GM18505 (cell line): ENCODE data around the gene POLR2I.
A peak's percentile ranks its signal among the peaks of the same experiment; 100 is the strongest.
"Not testable (repeated sequence)": the region's sequence is repeated elsewhere in the genome, so short reads cannot be mapped to it uniquely, and the experiment has no call there.

ENCODE experiments used
- ATAC-seq: cut with Tn5 transposase; IDR thresholded peaks from one replicate; pipeline ENCODE4 v1.9.1; 2021; ENCODE audit not compliant: unreplicated experiment
- POLR2A ChIP-seq: IDR thresholded peaks from 4 replicates; pipeline ENCODE4 v1.6.1; 2011; ENCODE audit warnings: borderline replicate concordance; ENCODE audit not compliant: insufficient read depth, insufficient read length; ENCODE audit errors: extremely low read depth

POLR2I gene

DNA sequence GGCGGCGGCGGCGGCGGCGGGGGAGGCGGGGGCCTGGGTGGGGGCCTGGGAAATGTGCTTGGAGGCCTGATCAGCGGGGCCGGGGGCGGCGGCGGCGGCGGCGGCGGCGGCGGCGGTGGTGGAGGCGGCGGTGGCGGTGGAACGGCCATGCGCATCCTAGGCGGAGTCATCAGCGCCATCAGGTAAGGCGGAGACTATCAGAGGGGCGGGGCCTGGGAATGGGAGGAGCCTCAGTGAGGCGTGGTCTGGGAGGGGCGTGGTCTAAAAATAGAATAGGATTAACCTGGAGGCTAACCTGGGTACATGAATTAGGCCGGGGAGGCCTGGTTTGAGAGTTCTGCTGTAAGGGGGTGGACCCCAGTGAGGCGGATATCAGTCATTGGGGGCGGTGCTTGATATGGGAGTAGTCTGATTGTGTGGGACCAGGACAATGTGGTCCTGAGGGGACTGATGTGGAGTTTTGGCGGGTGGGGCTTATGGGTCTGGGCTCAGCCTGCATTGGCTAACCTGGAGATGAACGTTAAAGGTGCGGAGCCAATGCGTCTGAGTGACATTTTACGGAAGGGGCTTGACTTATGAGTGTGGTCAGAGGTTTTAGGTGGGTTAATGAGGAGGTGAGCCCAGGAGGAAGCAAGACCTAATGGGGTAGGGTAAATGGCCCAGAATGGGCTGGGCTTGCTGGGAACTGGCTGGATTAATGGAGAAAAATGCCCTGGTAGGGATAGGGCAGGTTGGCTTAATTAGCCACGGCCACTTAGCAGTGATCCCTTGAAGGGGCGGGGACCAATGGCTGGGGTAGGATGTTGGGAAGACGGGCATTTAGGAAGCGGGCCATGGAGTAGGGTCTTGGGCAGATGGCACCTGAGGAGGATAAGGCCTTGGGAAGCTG, 26.6 kb upstream of the POLR2I start:
- no peak for TF ChIP-seq POLR2A
- peak; percentile 38 for ATAC-seq

DNA sequence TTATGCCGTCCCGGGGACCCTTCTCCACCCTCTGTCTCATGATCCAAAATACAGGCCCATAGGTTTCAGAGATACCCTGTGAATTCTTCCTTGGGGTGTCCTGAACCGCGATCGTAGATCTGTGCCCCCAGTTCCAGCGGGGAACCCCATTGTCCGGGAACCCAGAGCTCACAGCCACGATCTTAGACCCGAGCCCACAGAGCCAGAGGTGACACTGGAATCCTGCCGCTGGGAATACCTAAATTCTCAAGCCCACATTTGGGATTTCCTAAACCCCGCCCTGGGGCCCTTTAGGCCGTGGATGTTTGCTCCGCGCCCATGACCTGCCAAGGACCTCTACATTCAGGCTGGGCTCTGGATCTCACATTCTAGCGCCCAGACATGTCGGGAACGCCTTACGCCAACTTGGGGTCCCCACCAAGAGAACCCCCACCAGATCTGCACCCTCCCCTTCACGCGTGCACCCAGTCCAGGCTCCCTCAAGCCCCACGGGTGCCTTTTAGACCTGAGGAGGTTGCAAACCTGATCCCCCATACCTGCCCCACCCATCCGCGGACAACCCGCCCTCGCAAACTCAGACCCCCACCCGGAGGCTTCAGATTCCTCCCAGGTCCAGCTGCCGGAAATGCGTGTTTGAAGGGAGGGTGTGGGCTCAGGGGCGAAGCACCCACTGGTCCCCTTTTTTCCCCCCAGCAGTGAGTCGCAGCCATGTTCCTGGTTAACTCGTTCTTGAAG, 25.8 kb upstream of the POLR2I start:
- TF ChIP-seq POLR2A: no peak
- peak; percentile 1 for ATAC-seq

DNA sequence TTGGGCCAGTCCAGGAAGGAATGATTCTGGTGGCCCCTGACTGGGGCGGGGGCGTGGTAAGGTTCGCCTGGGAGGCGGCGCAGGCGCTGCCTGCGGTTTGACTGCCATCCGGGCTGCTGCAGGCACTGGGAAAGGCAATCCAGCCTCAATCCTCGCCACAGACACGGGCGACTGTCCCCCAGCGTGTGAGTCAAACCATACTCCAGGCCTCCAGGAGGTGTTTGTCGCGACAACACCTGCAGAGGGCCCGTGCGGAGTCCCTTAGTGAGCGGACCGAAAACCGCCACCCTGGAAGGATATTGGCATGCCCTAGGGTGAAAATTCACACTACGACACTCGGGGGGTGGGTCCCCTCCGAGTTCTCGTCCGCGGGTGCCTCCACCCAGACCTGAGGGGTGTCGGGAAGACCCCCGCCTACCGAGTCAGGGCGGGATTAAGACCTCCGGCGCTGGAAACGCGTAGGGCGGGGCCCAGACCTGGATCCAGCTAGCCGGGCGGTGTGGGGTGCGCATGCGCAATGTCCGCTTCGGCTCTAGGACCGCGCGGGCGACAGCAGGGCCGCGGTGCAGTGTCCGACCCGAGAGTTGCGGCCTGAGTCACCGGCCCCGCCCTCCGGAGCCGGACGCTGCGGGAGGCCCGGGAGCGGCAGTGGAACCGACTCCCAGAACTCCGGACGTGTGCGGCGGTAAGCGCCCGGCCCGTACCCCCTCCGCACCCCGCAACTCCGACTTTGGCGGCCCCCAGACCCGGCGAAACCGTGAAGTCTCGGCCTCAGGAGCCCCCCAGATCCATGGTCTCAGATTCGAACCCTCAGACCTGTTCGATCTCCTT, 25.0 kb upstream of the POLR2I start, which contains the start of gene CAPNS1:
Gene CAPNS1 (plus strand): TSS at position 594 of the 831 bp plus-strand sequence. CDS start 946 bp downstream, outside the sequence.
- peak; percentile 91 for TF ChIP-seq POLR2A

DNA sequence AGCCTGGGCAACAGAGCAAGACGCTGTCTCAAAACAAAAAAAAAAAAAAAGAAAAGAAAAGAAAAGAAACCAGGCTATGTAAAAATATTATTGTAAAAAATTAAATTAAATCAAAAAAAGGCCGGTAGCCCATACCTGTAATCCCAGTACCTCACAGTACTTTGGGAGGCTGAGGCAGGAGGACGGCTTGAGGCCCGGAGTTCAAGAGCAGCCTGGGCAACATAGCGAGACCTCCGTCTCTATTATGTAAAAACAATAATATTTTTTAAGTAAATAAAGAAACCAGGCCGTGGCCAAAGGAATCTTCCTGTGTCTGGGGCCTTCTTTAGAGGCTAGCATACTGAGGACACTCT, 24.4 kb upstream of the POLR2I start:
- no peak for ATAC-seq

More for the DNA sequence above, 25.0 kb upstream of the POLR2I start, which contains the start of gene CAPNS1:
- peak; percentile 89 for ATAC-seq

DNA sequence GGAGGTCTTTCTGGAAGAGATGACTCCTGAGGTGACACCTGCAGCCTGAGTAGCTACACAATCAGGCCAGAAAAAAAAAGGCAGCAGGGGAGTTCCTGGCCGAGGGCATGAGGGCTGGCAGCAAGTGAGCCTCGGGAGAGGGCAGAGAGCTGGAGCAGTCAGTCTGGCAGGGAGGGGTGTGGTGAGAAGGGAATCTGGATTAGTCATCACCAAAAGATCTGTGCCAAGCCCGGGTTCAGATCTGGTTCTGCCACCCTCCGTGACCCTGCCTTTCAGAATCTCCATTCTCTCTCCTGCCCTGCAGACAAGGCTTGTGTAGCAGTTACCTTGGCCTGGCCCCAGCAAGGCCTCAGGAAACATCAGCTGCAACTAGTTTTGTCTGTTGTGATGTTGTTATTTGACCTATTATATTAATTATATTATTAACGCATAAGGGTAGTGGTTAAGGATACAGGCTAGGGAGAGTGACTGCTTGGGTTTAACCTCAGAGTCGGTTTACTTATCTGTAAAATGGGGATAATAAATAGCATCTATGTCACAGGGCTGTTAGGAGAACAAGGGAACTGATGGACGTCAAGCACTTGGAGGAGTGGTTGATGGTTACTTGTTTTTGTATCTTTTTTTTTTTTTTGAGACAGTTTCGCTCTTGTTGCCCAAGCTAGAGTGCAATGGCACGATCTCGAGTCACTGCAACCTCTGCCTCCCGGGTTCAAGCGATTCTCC, 22.4 kb upstream of the POLR2I start:
- no peak for TF ChIP-seq POLR2A
- ATAC-seq: no peak

More for the DNA sequence above, 24.4 kb upstream of the POLR2I start:
- no peak for TF ChIP-seq POLR2A

DNA sequence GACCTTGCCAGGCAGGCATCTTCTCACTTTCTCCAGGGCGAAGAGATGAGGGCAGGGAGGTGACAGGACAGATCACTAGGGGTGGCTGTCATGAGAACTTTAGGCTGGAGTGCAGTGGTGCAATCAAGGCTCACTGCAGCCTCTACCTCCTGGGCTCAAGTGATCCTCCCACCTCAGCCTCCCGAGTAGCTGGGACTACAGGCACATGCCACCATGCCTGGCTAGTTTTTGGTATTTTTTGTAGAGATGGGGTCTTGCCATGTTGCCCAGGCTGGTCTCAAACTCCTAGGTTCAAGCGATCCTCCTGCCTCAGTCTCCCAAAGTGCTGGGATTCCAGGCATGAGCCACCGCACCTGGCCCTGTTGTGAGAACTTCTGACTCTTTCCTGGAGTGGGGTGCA, 20.2 kb upstream of the POLR2I start:
- ATAC-seq: not testable (repeated sequence)

DNA sequence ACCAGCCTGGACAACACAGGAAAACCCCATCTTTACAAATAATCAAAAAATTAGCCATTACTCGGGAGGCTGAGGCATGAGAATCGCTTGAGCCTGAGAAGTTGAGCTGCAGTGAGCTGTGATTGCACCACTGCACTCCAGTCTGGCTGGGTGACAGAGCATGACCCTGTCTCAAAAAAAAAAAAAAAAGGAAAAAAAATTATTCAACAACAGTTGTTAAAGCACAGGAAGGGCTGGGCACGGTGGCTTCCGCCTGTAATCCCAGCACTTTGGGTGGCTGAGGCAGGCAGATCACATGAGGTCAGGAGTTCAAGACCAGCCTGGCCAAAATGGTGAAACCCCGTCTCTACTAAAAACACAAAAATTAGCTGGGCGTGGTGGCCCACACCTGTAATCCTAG, 16.5 kb upstream of the POLR2I start:
- ATAC-seq: not testable (repeated sequence)

DNA sequence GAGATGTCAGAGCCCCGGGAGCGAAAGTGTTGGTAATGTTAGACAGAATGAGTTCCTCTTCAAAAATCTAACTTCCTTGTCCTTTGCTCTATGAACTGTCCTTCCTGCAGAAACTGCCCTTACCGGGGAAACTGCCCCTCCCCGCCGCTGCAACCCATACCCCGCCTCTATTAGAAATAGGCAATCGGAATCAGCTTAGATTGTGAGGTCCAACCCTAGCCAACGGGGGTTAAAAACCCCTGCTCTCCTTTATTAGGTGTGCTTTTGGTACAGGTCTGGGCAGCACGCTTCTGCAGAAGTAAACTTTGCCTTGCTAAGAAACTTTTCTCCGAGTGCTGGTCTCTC, 13.7 kb upstream of the POLR2I start:
- no peak for TF ChIP-seq POLR2A
- no peak for ATAC-seq

DNA sequence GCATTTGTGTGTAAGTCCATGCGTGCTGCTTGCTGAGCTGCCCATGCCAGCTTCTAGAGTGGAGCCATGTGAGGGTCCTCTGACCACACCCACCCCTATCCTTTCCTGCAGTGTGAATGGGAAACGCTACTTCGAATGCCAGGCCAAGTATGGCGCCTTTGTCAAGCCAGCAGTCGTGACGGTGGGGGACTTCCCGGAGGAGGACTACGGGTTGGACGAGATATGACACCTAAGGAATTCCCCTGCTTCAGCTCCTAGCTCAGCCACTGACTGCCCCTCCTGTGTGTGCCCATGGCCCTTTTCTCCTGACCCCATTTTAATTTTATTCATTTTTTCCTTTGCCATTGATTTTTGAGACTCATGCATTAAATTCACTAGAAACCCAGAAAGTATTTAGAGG, 10.9 kb upstream of the POLR2I start:
- TF ChIP-seq POLR2A: no peak
- no peak for ATAC-seq

DNA sequence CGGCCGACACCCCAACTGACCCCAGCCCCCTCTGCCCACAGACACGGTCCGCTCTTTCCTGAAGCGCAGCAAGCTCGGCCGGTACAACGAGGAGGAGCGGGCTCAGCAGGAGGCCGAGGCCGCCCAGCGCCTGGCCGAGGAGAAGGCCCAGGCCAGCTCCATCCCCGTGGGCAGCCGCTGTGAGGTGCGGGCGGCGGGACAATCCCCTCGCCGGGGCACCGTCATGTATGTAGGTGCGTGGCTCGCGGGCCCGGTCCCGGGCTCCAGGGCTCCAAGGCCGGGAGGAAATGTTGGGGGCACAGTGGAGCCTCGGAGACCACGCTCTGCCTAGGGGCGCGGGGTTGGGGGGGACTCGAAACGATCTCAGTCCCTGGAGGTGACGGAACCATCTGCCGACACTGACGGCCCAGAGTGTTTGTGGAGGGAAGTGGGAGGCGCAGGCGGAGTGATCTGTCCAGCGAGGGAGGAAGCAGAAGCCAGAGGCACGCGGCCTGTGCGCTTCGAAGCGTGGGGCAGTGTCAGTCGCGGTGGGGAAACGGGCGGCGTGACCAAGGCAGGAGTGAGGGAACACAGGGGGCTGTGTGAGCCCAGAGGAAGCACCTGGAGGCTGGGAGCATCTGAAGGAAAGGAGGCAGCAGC, 6.9 kb upstream of the POLR2I start:
- no peak for TF ChIP-seq POLR2A
- no peak for ATAC-seq

DNA sequence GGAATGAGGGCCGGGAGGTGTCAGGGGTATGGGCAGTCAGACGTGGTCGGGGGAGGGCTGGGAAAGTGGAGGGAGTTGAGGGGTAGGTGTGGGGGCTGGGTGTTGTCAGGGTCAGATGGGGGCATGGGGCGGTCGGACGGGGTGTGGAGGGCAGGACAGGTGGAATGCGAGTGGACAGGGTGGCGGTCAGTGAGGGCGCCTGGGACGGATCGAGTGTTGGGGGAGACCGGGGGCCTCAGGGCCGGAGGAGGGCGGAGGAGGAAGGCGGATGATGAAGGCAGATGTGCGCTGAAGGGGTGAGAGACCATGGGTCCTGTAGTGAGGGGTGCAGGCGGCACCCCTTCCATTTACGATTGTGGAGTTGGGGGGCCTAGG, 6.3 kb upstream of the POLR2I start:
- TF ChIP-seq POLR2A: no peak
- ATAC-seq: no peak

DNA sequence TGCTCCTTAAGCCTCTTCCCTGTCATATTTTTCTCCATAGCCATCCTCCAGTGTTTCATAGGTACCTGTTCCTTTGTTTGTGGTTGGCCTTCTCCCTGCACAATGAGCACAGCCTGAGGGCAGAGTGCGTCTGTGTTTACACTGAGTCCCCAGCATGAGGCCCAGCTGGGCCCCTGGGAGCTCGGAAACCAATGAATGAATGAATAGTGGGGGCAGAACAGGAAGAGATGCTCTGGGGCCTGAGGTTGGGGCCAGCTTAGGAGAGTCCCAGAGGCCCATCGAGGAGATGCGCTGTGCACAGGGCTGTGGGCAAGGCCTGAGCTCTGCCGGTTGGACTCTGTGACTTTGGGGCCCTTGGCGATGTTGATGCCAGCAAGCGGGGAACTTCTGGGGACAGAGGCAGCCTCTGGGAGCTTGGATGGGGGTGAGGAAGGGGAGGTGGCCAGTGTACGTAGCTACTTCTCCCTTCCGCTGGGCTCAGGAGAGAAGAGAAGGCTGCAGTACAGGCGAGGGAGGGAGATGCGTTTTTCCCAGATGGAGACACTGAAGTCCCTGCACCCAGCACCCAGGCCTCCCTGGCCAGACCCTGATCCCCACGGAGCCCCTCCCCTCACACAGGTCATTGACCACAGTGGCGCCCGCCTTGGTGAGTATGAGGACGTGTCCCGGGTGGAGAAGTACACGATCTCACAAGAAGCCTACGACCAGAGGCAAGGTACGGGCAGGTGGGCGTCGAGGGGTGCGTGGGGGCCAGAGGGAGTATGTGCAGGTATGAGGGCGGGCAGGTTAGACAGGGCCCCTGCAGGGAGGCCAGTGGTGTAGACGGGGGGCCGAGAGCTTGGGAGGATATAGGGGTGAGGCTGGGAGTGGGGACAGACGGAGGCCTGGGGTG, 5.7 kb upstream of the POLR2I start:
- ATAC-seq: no peak
- no peak for TF ChIP-seq POLR2A

DNA sequence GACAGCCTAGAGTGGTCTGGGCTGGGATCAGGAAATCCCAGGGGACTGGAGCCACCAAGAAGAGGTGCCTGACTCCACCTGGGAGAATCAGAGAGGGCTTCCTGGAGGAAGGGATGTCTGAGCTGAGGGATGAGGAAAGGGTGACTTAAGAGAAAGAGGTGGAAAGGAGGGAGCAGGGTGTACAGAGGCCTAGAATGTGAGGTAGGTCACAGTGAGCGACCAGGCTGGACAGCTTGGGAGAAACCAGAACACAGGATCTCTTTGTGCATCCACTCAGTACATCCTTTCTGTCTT, 1.6 kb upstream of the POLR2I start:
- TF ChIP-seq POLR2A: no peak
- ATAC-seq: no peak
